ENCODE results near the gene MAP3K9. TPM values are rescaled to one million over a fixed set of nuclear protein-coding genes. Genes with fewer than 3 reads are reported as not detected.

Gene MAP3K9
- total RNA-seq, 4 donors from 2014 or later, result 0.29 to 2.8 (median 1.2) TPM

GRCh38 chr14:70677341-70677740, 132.0 kb downstream of the MAP3K9 start:
- DNase-seq, result no peak
- no peak for TF ChIP-seq POLR2A (IDR thresholded peaks at IDR 0.05)
- TF ChIP-seq, protein P1, sequence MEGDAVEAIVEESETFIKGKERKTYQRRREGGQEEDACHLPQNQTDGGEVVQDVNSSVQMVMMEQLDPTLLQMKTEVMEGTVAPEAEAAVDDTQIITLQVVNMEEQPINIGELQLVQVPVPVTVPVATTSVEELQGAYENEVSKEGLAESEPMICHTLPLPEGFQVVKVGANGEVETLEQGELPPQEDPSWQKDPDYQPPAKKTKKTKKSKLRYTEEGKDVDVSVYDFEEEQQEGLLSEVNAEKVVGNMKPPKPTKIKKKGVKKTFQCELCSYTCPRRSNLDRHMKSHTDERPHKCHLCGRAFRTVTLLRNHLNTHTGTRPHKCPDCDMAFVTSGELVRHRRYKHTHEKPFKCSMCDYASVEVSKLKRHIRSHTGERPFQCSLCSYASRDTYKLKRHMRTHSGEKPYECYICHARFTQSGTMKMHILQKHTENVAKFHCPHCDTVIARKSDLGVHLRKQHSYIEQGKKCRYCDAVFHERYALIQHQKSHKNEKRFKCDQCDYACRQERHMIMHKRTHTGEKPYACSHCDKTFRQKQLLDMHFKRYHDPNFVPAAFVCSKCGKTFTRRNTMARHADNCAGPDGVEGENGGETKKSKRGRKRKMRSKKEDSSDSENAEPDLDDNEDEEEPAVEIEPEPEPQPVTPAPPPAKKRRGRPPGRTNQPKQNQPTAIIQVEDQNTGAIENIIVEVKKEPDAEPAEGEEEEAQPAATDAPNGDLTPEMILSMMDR (IDR thresholded peaks at IDR 0.05), result no peak
- no peak overlapping the region for H3K27ac ChIP-seq
- H3K36me3 ChIP-seq, result no peaks in the 10 kb centered on the region
- H3K4me1 ChIP-seq, result no peaks in the 10 kb centered on the region
- no peaks in the 10 kb centered on the region for H3K9me3 ChIP-seq
- no peak overlapping the region for H3K4me3 ChIP-seq
- intact Hi-C loops (cut with DNase I; ENCODE audit: low total_unique reads), result no loop called here
- no peaks in the 10 kb centered on the region for H3K27me3 ChIP-seq

Other genes with a start within 250 kb of the MAP3K9 start
- 10 to 100 TPM; 27.6 to 71.8 (median 45.9) TPM for gene MED6, start 208.9 kb downstream of the MAP3K9 start, total RNA-seq
- gene TTC9, start 167.6 kb downstream of the MAP3K9 start, total RNA-seq, result 1 to 10 TPM in 1 of 4 donors, under 1 TPM in 2, not detected in 1; 0.18 to 1.2 (median 0.26) TPM
- gene PCNX1, start 97.9 kb upstream of the MAP3K9 start, total RNA-seq, result 100 to 1,000 TPM in 2 of 4 donors, 10 to 100 TPM in 2; 34.6 to 112 (median 90.3) TPM